Omental fat pad (tissue), 4 donors: Measurements from ENCODE around the gene DNAH17. TPM values are rescaled to one million over a fixed set of nuclear protein-coding genes. Genes with fewer than 3 reads are reported as not detected.

ENCODE experiments used
- ATAC-seq: fragments of 150-250 bp; one replicate; pipeline ENCODE4 v1.9.1; 2016; ENCODE audit warnings: mild to moderate bottlenecking, moderate library complexity; ENCODE audit not compliant: low FRiP score
- DNase-seq: peaks from one replicate; pipeline ENCODE4 v3.0.0-alpha.2; 2019; ENCODE audit warnings: low spot score
- CTCF ChIP-seq, 3 donors: fragments of 450-650 bp; IDR thresholded peaks; one replicate each; pipeline ENCODE4 v1.5.1; 2016 to 2017; ENCODE audit warnings: antibody characterized with exemption in 3 of 3, mild to moderate bottlenecking in 3 of 3, moderate library complexity in 2 of 3
- total RNA-seq, 4 donors: library from RNA; depleted of rRNA; stranded (reverse); fragments of >200 nt; gene quantifications; one replicate each; pipeline ENCODE4 v1.1.0, GENCODE V29; 2016

The DNAH17 gene
- total RNA-seq, 4 donors from 2014 or later: 0.24 to 1.4 (median 0.34) TPM

DNA sequence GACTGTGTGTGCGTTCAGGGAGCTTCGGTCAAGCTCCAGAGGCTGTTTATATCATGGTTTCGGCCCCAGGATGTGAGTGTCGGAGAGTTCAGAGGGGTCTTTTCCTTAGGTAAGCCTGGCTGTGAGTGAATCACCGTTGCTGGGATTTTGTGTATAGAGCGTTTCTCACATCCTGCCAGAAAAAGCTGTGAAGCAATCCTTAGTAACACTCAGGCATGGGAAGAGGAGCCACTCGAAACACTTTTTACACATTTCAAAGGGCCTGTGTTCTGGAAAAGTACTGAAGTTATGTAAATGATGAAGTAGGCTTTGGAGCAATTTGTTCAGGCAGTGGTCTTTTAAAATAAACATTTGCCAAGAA lies 198.1 kb downstream of the DNAH17 start:
- ATAC-seq (peak; percentile 61), DNase-seq (no peak)
- TF ChIP-seq CTCF (IDR thresholded peaks at IDR 0.05): no peak

DNA sequence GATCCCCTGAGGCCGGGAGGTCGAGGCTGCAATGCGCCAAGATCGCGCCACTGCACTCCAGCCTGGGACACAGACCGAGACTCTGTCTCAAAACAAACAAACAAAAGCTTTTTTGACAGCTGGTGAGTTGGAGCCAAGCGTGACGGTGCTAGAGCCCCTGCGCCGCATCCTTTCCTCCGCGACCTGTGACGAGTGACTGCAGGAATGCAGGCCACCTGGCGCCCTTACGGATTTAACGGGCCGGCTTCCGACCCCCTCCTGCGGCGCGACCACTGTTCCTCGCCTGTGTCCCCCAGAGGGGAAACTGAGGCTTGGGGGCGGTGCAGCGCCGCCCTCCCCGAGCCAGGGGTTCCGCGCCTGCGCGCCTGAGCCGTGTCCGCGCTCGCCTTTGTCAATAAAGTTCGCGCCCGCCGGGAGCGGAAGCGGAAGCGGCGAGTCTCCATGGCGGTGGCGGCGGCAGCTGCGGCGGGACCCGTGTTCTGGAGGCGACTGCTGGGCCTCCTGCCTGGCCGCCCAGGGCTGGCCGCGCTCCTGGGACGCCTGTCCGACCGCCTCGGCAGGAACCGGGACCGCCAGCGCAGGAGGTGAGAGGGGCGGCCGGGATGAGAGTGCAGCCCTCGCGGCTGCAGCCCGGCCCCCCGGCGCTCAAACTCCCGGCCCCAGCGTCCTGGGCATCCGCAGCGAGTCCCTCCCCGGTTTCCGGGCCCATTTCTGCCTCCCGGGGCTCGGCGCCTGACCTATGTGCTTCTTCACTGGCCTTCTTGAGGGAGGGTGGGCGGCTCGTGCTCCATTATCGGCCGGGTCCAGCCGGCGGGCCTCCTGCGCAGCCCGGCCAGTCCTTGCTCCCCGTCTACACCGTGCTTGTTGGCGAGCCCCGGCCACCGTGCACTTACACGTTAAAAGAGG lies 198.7 kb downstream of the DNAH17 start, which contains the start of gene PGS1:
Gene PGS1 (plus strand): TSS at position 425 of the 906 bp plus-strand sequence. CDS start 17 bp downstream, at position 442.
- no peak for TF ChIP-seq CTCF (IDR thresholded peaks at IDR 0.05)
- DNase-seq: no peak
- ATAC-seq: peak; percentile 42

DNA sequence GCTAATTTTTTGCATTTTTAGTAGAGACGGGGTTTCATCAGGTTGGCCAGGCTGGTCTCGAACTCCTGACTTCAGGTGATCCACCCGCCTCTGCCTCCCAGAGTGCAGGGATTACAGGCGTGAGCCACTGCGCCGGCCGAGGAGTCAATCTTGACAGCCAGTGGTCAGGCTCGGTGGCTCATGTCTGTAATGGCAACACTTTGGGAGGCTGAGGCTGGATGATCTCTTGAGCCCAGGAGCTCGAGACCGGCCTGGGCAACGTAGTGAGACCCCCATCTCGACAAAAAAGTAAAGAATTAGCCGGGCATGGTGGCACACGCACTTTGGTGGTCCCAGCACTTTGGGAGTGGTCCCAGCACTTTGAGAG lies 199.4 kb downstream of the DNAH17 start:
- TF ChIP-seq CTCF (IDR thresholded peaks at IDR 0.05): no peak
- no peak for ATAC-seq

GRCh38 chr17:78376161-78376560 lies 201.0 kb downstream of the DNAH17 start:
- no peak for TF ChIP-seq CTCF (IDR thresholded peaks at IDR 0.05)
- no peak for DNase-seq
- no peak for ATAC-seq

More for the DNA sequence above, 199.4 kb downstream of the DNAH17 start:
- no peak for DNase-seq

GRCh38 chr17:78375401-78376151 lies 201.6 kb downstream of the DNAH17 start:
- TF ChIP-seq CTCF (IDR thresholded peaks at IDR 0.05): no peak
- DNase-seq: peak; percentile 82

GRCh38 chr17:78374631-78375274 lies 202.4 kb downstream of the DNAH17 start:
- ATAC-seq: peak; percentile 29

More at GRCh38 chr17:78375401-78376151, 201.6 kb downstream of the DNAH17 start:
- peak; percentile 66 for ATAC-seq

More at GRCh38 chr17:78374631-78375274, 202.4 kb downstream of the DNAH17 start:
- TF ChIP-seq CTCF (IDR thresholded peaks at IDR 0.05): no peak
- DNase-seq: no peak
